GM18951 (cell line): ENCODE measurements around the gene TENT4B.
A peak's percentile ranks its signal among the peaks of the same experiment; 100 is the strongest.
"Not testable (repeated sequence)": the region's sequence is repeated elsewhere in the genome, so short reads cannot be mapped to it uniquely, and the experiment has no call there.

ENCODE experiments used
- POLR2A ChIP-seq: IDR thresholded peaks from 4 replicates; pipeline ENCODE4 v1.6.1; 2011; ENCODE audit warnings: mild to moderate bottlenecking; ENCODE audit not compliant: insufficient read length, insufficient read depth; ENCODE audit errors: extremely low read depth
- in situ Hi-C: fragments of 300-500 bp; cut with MboI; formaldehyde crosslinking; loops from one replicate; pipeline ENCODE4 v1.12.0; 2022; ENCODE audit warnings: low sequenced_read_pairs, mixed read lengths, inconsistent platforms; ENCODE audit not compliant: unreplicated experiment

The TENT4B gene

DNA sequence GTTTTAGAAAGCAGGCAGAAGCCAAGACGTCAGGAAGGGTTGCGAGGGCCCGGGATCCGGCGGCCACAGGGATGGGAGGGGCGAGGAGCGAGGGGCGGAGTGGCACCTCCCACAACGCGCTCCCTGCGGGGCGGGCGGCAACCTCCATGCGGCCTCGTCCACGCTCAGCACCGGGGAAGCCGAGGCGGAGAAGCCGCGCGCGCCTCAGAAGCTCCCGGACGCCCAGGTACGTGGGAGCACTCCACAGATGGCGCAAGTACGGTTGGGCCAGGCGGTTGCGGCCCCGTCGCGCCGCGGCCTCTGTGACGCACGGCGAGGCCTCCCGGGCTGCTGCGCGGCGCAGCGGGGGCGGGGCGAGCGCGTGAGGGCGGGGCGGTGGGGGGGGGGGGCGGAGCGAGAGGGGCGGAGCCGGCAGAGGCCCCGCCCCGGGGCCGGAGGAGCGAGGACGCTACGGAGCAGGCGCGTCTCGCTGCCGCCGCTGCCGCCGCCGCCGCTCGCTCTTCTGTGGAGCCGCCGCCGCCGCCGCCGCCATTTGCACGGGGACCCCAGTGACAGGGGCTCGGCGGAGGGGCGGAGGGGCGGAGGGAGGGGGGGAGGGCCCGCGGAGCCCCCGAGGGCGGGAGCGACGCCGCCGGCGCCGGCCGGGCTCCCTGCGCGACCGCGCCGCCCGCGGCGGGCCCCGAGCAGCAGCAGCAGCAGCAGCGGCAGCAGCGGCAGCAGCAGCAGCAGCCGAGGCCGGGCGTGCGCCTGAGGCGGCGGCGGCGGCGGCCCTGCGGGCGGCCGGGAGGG lies at the start of gene TENT4B:
Gene TENT4B (plus strand): TSS at position 500 of the 789 bp plus-strand sequence. CDS start 316 bp downstream, outside the sequence.
- peak; percentile 94 for TF ChIP-seq POLR2A
- in situ Hi-C loops = no loop called here

DNA sequence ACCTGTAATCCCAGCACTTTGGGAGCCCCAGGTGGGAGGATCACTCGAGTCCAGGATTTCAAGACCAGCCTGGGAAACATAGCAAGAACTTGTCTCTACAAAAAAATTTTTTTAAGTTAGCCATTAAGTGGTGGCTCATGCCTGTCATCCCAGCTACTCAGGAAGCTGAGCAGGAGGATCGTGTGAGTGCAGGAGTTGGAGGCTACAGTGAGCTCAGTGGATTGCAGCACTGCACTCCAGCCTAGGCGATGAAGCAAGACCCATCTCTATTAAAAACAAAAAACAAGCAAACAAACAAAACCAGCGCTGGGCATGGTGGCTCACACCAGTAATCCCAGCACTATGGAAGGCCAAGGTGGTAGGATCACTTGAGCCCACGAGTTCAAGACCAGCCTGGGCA lies 49.3 kb upstream of the TENT4B start:
- no peak for TF ChIP-seq POLR2A
- in situ Hi-C loops = no loop called here

DNA sequence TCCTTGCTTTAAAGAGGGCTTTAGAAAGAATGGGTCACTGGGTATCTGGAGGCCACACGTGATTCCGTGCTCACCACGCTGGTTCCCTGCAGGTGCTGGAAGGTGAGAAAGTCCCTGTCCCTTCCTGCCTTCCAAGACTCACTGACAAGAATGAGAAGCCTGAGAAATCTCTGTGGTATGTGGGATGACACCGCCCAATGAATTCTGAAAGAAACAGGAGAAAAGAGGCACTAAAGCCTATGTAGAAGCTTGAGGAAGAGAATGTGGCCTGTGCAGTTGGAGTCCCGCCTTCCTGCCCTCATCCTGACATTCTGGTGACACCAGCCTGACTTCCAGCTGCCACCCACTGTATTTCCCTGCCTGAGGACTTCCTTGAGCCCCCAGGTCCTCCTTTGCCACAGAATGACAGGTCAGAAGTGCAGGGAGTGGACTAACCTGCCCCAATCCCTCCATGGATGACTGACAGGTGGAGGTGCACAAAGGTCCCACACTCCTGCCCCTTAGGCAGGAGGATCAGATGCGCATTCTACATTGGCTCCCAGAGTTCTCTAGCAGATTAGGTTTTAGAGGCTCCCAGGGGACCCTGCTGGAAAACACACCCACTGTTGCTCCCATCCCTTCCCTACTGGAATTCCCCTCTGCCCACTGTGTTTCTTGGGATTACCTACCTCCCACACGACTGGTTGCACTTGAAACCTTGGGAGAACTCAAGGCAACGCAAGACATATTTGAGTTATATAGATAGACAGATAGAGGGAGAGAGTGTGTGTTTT lies 38.6 kb upstream of the TENT4B start:
- in situ Hi-C loops = no loop called here

DNA sequence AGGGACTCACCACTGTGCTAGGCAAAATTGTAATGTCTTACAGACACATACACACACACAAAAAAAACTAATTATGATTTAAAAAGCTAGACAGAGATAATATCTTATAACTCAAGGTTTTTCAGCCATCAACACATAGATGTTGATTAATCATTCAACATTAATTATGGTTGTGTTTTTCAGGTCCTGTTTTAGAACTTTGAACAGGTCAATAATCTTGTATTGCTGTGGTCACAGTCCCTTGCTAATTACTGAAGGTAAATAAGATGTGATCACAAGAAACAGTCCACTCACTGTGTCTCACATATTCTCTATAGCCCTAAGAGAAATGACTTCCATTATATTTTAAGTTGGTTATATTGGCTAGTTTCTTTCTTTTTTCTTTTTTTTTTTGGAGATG lies 32.4 kb upstream of the TENT4B start:
- in situ Hi-C loops = no loop called here
- TF ChIP-seq POLR2A = no peak

More for the DNA sequence above, 38.6 kb upstream of the TENT4B start:
- TF ChIP-seq POLR2A = no peak

DNA sequence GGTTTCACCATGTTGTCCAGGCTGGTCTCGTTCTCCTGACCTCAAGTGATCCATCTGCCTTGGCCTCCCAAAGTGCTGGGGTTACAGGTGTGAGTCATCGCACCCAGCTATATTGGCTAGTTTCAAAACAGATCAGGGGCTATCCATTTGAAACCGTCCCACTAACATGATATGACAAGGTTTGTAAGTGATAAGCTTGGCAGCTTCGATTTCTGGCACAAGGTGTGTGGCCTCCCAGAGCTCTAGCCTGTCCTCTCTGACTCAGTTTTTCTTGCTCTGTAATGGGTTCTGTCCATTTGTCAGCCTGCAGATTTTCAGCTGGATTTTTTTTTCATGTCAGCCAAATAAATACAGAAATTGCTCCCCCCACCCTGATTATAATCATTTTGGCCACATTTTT lies 31.8 kb upstream of the TENT4B start:
- in situ Hi-C loops = no loop called here
- no peak for TF ChIP-seq POLR2A

- TF ChIP-seq POLR2A = no peak
- in situ Hi-C loops = no loop called here
Measured at GRCh38 chr16:50121721-50122445, 31.2 kb upstream of the TENT4B start.

GRCh38 chr16:50123417-50123816 lies 29.7 kb upstream of the TENT4B start:
- TF ChIP-seq POLR2A = no peak
- in situ Hi-C loops = no loop called here

DNA sequence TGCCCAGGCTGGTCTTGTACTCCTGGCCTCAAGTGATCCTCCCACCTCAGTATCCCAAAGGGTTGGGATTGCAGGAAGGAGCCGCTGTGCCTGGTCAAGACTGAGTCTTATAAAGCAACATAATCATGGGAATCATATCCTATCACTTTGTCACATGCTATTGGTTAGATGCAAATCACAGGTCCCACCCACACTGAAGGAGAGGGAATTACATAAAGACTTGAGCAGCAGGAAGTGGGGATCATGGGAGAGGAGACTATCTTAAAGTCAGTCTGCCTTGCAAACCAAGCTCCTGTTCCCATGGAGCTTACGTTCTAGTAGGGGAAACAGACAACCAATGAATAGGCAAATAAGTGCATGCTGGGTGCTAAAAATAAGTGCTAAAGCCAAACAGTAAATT lies 28.3 kb upstream of the TENT4B start:
- in situ Hi-C loops = no loop called here
- no peak for TF ChIP-seq POLR2A

DNA sequence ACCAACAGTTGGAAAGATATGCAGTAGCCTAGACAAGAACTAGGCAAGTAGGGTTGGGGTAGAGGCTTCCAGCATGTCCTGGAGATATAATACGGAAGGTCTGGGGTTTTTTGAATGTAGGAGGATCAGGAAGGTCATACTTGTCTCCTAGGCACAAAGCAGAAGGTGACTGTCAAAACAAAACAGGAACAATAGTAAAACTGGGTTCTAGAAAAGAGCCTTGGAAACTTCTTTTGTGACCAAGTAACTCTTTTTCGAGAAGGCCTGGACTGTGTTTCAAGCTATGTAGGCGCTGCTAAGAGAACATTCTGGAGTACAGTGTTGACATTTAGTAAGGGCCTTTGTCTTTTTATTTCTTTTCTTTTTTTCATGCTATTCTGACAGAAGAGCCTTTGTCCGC lies 26.9 kb upstream of the TENT4B start:
- in situ Hi-C loops = no loop called here
- TF ChIP-seq POLR2A = no peak

GRCh38 chr16:50132571-50132970 lies 20.5 kb upstream of the TENT4B start:
- in situ Hi-C loops = not testable (repeated sequence)

- TF ChIP-seq POLR2A = no peak
- in situ Hi-C loops = no loop called here
Measured at GRCh38 chr16:50133214-50133613, 19.9 kb upstream of the TENT4B start.

GRCh38 chr16:50136399-50136798 lies 16.7 kb upstream of the TENT4B start:
- in situ Hi-C loops = no loop called here
- TF ChIP-seq POLR2A = no peak

- in situ Hi-C loops = no loop called here
- TF ChIP-seq POLR2A = no peak
Measured at GRCh38 chr16:50137268-50137667, 15.8 kb upstream of the TENT4B start.

GRCh38 chr16:50139580-50139979 lies 13.5 kb upstream of the TENT4B start:
- TF ChIP-seq POLR2A = no peak

GRCh38 chr16:50144211-50144610 lies 8.9 kb upstream of the TENT4B start:
- in situ Hi-C loops = no loop called here
- no peak for TF ChIP-seq POLR2A

More at GRCh38 chr16:50139580-50139979, 13.5 kb upstream of the TENT4B start:
- in situ Hi-C loops = no loop called here
